Small intestine (tissue), 7 donors: ENCODE data around the gene LGMN. TPM values are rescaled to one million over a fixed set of nuclear protein-coding genes. Genes with fewer than 3 reads are reported as not detected.
A peak's percentile ranks its signal among the peaks of the same experiment; 100 is the strongest.
"Not testable (repeated sequence)": the region's sequence is repeated elsewhere in the genome, so short reads cannot be mapped to it uniquely, and the experiment has no call there.

Experiments used
- DNase-seq, 2 donors: peaks; one replicate each; pipeline versions ENCODE4 v3.0.0 to v3.0.0-alpha.2; 2013
- FAIRE-seq: peaks from 2 replicates; lab custom pipeline; 2012; peaks lifted over from hg19 to GRCh38; lab: Jason Lieb, UNC
- H3K27ac ChIP-seq, 3 donors: one replicate each; pipeline ENCODE4 v1.5.1; 2013; ENCODE audit warnings: low read length in 2 of 3, mild to moderate bottlenecking in 2 of 3, control low read depth in 1 of 3, inconsistent platforms in 1 of 3, low read depth in 1 of 3, moderate library complexity in 1 of 3
- H3K27me3 ChIP-seq, 3 donors: one replicate each; pipeline ENCODE4 v1.6.1; 2013; ENCODE audit warnings: low read length in 3 of 3, inconsistent platforms in 1 of 3; ENCODE audit not compliant: control insufficient read depth in 3 of 3, insufficient read depth in 3 of 3
- H3K36me3 ChIP-seq, 3 donors: one replicate each; pipeline ENCODE4 v1.6.1; 2013; ENCODE audit warnings: low read length in 3 of 3, inconsistent platforms in 1 of 3, low read depth in 1 of 3, mild to moderate bottlenecking in 1 of 3, moderate library complexity in 1 of 3; ENCODE audit not compliant: control insufficient read depth in 3 of 3, insufficient read depth in 2 of 3
- H3K4me1 ChIP-seq, 3 donors: one replicate each; pipeline ENCODE4 v1.6.1; 2013; ENCODE audit warnings: low read length in 2 of 3, inconsistent platforms in 1 of 3, low read depth in 1 of 3, mild to moderate bottlenecking in 1 of 3, moderate library complexity in 1 of 3; ENCODE audit not compliant: control insufficient read depth in 3 of 3, insufficient read depth in 2 of 3
- H3K4me3 ChIP-seq, 3 donors: one replicate each; pipeline ENCODE4 v1.5.1; 2013; ENCODE audit warnings: low read length in 3 of 3, control low read depth in 1 of 3, inconsistent platforms in 1 of 3, low read depth in 1 of 3, mild to moderate bottlenecking in 1 of 3, moderate library complexity in 1 of 3
- H3K9me3 ChIP-seq, 2 donors: one replicate each; pipeline ENCODE4 v1.6.1; 2013; ENCODE audit warnings: low read depth in 1 of 2, low read length in 1 of 2; ENCODE audit not compliant: control insufficient read depth in 2 of 2, insufficient read depth in 1 of 2
- WGBS, 3 donors: extraction: QIAGEN DNeasy Blood & Tissue Kit; methylation state at CpG; one replicate each; pipeline ENCODE4 v1.1.7; 2013; 5-methylcytosine and 5-hydroxymethylcytosine counted together
- polyA plus RNA-seq, 4 donors: library from polyadenylated mRNA; stranded (reverse) in 3 of 4; unstranded in 1 of 4; fragments of 200-250 nt in 3 of 4; fragments of 120-200 nt in 1 of 4; gene quantifications; one replicate each; pipeline versions ENCODE4 v1.2.1 to v1.2.3, GENCODE V29; 2013
- donor health status: healthy with polysubstance abuse.
- donor health status: control.
- donor health status: control.
- donor health status: Bipolar disorder and iron deficiency.
- donor health status: healthy.

Gene LGMN
- polyA plus RNA-seq, 4 donors, result 57.8 to 386 (median 62.3) TPM

DNA sequence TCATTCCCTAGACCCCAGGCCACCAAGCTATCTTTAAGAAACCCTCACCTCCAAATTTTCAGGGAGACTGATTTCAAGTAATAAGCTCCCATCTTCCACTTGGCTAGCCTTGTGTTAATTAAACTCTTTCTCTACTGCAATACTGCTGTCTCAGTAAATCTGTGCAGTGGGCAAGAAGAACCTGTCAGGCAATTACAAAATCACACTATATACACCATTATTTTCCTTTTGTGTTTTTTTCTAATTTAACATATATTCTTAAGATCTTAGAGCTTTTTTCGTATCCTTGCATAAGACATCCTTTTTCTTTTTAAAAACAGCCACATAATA, 38.0 kb upstream of the LGMN start:
- Histone ChIP-seq H3K4me1 (peaks cover 1 to 21% (median 2%) of the 10 kb centered on the region in 3 donors), H3K27me3 (no peaks in the 10 kb centered on the region), H3K36me3 (no peaks in the 10 kb centered on the region), H3K9me3 (peaks cover 0 to 14% of the 10 kb centered on the region in 2 donors), H3K4me3 (no peak overlapping the region), H3K27ac (peak overlapping the region; percentile 47 to 76 (median 73))
- no peak for DNase-seq
- no peak for FAIRE-seq
- 90 to 95% (median 92%) methylated on average over 1 of the region's 1 CpG for WGBS, 3 donors

DNA sequence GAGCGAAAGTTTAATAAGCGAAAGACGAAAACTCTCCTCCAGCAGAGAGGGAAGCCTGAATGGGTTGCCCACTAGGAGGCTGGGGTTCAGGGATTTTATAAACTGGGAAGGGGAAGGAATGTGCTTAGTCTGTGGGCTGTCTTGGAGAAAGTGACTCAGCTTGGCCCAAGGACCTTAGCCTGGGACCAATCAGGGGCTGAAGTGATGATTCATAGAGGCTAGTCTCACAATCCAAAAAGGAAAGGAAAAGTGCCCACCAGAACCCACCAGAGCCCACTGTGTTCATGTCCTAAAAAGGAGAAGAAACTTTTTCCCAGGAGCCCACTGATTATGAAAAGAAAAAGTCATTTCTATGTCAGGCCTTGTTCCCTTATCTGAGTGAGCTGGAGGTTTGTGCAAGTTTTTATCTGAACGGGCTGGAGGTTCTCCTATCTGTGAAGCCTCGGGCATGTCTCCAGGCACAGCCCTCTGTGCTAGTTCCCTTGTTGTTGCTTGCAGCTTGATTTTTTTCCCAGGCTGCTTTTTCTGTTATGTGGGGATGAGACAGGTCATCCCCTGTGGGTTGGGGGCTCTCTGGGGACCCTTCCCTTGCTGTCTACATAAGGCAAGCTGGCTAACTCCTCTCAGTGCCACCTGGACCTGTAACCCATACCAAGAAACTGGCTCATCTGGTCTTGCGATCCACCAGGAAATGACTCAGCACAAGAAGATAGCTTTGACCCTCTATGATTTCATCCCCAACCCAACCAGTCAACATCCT, 37.4 kb upstream of the LGMN start:
- DNase-seq (peak; percentile 56 to 64), FAIRE-seq (no peak)
- no peaks in the 10 kb centered on the region for H3K27me3 ChIP-seq
- H3K36me3 ChIP-seq, result no peaks in the 10 kb centered on the region
- peaks cover 1 to 21% (median 2%) of the 10 kb centered on the region in 3 donors for H3K4me1 ChIP-seq
- H3K27ac ChIP-seq, result peak overlapping the region; percentile 47 to 76 (median 73)
- WGBS, 3 donors, result 37 to 54% (median 44%) methylated on average over 6 of the region's 6 CpGs
- peaks cover 0 to 14% of the 10 kb centered on the region in 2 donors for H3K9me3 ChIP-seq
- no peak overlapping the region for H3K4me3 ChIP-seq

DNA sequence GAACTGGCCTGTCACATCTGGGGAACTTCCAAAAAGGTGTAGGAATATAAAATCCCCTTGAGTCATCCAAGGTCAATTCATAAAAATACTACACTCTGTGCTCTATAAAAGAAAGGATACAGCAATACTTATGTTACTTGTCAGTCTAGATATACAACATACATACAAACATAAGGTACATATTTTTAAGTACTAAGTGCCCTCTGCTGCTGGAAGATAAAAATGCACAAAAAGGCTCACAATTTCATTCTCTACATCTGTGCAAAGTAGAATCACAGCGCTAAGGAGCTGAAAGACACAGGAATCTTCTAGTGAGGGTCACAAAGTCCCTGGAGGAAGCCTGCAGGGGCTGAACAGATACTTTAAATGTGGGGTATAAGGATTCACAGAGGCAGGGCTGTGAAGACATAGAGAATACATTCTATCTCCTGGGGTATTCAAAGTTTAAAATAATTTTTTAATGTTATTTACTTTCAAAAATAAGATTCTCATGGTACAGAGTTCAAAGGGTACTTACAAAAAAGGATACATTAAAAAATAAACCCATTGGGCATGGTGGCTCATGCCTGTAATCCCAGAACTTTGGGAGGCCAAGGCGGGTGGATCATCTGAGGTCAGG, 35.5 kb upstream of the LGMN start:
- no peaks in the 10 kb centered on the region for H3K27me3 ChIP-seq
- H3K27ac ChIP-seq, result no peak overlapping the region
- no peak overlapping the region for H3K4me3 ChIP-seq
- peaks cover 1 to 21% (median 2%) of the 10 kb centered on the region in 3 donors for H3K4me1 ChIP-seq
- FAIRE-seq, result no peak
- H3K9me3 ChIP-seq, result peaks cover 0 to 11% of the 10 kb centered on the region in 2 donors
- 44 to 47% (median 45%) methylated on average over 2 of the region's 2 CpGs for WGBS, 3 donors
- DNase-seq, result peak; percentile 73 to 80
- no peaks in the 10 kb centered on the region for H3K36me3 ChIP-seq

DNA sequence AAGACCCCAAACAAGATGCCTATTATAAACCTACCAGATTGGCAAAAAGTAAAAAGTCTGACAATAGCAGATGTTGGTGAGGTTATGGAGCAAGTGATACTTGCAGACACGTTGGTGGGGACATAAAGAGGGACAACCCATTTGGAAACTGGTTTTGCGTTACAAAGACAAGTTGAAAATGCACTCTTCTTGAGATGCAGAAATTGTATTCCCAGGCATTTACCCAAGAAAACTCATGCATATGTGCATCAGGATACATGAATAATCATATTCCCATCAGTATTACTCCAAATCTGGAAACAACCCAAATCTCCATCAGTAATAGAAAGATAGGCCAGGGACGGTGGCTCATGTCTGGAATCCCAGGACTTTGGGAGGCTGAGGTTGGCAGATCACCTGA, 32.9 kb upstream of the LGMN start:
- no peaks in the 10 kb centered on the region for H3K27me3 ChIP-seq
- FAIRE-seq (no peak), DNase-seq (no peak)
- no peaks in the 10 kb centered on the region for H3K36me3 ChIP-seq
- 83 to 92% (median 89%) methylated on average over 3 of the region's 3 CpGs for WGBS, 3 donors
- peaks cover 1 to 21% (median 2%) of the 10 kb centered on the region in 3 donors for H3K4me1 ChIP-seq
- H3K27ac ChIP-seq, result no peak overlapping the region
- no peak overlapping the region for H3K4me3 ChIP-seq
- H3K9me3 ChIP-seq, result peaks cover 0 to 3% of the 10 kb centered on the region in 2 donors

DNA sequence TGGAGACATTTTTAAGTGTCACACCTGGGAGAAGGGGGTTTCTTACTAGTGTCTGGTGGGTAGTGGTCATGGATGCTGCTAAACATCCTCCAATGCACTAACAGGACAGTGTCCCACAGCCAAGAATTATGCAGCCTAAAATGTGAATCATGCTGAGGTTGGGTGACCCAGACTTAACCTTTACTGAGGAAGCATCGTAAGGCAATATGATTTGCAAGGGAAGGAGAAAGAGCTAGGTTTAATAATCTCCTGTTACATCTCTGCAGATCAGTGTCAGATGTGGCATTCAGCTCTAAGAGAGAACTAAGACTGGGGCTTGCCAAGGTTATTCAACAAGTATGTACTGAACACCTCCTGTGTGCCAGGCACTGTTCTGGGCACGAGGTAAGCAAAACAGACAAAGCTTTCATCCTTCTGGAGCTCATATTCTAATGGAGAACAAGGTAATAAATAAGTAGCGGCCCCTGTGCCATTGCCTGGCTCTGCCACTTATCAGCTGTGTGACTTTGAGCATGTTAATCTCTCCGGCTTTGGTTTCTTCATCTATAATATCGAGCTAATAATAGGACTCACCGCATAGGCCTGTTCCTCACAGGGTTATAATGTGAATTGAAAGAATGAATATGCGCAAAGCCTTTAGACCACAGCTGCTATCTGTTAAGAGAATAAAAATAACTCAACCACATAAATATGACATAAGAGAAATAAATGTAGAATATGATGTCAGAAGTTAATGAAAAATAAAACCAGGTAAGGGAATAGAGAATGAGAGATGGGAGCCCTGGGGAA, 32.2 kb upstream of the LGMN start:
- no peak for FAIRE-seq

DNA sequence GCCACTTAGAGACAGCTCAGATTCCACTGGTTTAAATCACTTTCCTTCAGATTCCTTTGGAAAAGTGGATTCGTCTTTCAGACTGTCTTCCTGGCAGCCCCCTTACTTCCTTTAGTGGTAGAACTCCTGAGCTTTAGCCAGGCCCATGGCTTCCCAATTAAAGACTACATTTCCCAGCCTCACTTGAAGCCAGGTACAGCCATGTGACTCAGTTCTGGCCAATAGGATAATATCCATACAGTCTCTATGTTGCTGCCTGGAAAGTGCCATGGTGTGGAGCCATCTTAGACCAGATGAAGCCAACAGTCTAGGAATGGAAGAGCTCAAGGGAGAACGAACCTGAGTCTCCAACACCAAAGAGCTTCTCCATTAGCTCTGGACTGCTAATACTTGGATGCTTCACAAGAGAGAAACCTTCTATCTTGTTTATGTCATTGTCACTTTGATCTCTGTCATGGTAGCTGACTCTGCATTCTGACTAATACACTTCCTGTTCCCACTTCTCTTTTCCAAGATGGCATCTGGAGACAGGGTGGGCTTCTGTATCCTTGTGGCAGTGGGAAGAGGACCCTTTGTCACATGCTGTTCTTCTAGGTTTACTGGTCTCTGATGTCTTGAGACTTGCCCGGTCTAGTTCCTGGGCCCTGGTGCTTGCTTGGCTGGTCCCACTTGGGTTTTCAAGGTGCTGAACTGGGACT, 30.6 kb upstream of the LGMN start:
- H3K27me3 ChIP-seq, H3K36me3 ChIP-seq, H3K4me3 ChIP-seq, FAIRE-seq, H3K27ac ChIP-seq, H3K9me3 ChIP-seq: not testable (repeated sequence)
- peaks cover 0 to 21% (median 0%) of the 10 kb centered on the region in 3 donors for H3K4me1 ChIP-seq
- WGBS, 3 donors, result 81 to 100% (median 91%) methylated on average over 2 of the region's 3 CpGs
- DNase-seq, result peak in 1 of 2 donors; percentile 20

More for the DNA sequence above, 32.2 kb upstream of the LGMN start:
- Histone ChIP-seq H3K4me1 (peaks cover 0 to 22% (median 0%) of the 10 kb centered on the region in 3 donors), H3K36me3 (no peaks in the 10 kb centered on the region), H3K9me3 (no peaks in the 10 kb centered on the region), H3K27ac (no peak overlapping the region), H3K4me3 (no peak overlapping the region), H3K27me3 (no peaks in the 10 kb centered on the region)
- DNase-seq, result no peak
- 74 to 81% (median 81%) methylated on average over 7 of the region's 7 CpGs for WGBS, 3 donors

DNA sequence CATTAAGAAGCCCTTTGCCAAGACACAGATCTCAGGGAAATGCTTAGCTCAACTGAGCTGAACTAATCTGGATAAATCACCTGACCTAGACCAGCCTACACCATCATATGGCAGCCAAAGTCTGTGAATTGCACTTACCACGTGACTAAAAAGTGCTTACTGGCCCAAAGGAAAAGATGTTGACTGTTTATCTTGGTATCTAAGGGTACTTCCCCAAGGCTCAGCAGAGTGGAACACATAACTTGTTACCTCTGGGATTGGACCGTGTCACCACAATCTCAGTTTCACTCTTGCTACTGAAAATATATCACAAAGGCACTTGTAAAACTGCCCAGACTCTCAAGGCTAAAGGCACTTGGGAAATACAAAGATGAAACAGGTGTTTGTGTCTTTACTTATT, 26.9 kb upstream of the LGMN start:
- H3K27me3 ChIP-seq, H3K4me3 ChIP-seq, H3K36me3 ChIP-seq, H3K9me3 ChIP-seq, FAIRE-seq: not testable (repeated sequence)
- Histone ChIP-seq H3K27ac (peak overlapping the region in 2 of 3 donors; percentile 39 to 94), H3K4me1 (peaks cover 0 to 25% (median 0%) of the 10 kb centered on the region in 3 donors)
- WGBS, 3 donors, result 0 to 9% (median 5%) methylated on average over 2 of the region's 2 CpGs
- DNase-seq, result peak; percentile 79 to 85

DNA sequence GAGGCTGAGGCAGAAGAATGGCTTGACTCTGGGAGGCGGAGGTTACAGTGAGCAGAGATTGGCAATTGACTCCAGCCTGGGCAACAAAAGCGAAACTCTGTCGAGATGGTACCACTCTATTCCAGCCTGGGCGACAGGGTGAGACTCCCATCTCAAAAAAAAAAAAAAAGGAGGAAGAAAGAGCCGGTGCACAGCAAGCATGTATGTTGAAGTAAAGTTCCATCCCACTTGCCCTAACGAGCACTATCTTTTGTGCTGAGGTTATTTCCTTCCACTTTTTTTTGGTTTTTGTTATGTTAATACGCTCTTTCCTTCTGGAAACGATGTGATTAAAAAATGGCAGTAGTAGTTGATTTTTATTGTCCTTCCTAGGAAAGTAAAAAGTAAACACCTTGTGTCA, 26.1 kb upstream of the LGMN start:
- no peaks in the 10 kb centered on the region for H3K9me3 ChIP-seq
- DNase-seq (no peak), FAIRE-seq (no peak)
- 85 to 90% (median 89%) methylated on average over 8 of the region's 8 CpGs for WGBS, 3 donors
- H3K27ac ChIP-seq, result peak overlapping the region in 2 of 3 donors; percentile 39 to 94
- peaks cover 0 to 26% (median 0%) of the 10 kb centered on the region in 3 donors for H3K4me1 ChIP-seq
- H3K36me3 ChIP-seq, result no peaks in the 10 kb centered on the region
- H3K27me3 ChIP-seq, result no peaks in the 10 kb centered on the region
- H3K4me3 ChIP-seq, result no peak overlapping the region
